ENCODE data around the gene SPINDOC. TPM values are rescaled to one million over a fixed set of nuclear protein-coding genes. Genes with fewer than 3 reads are reported as not detected.

SPINDOC gene
- total RNA-seq, 1 experiment from 2014 or later, result 106 TPM

- no peak for DNase-seq
- H3K36me3 ChIP-seq (replicated peaks; ENCODE audit: control insufficient read depth, insufficient read depth, low read length), result no peaks in the 10 kb centered on the region; the same call in 1 of the 2 replicates
- H3K27me3 ChIP-seq (ENCODE audit: control insufficient read depth, insufficient read depth, low read length), result no peaks in the 10 kb centered on the region
- no peak overlapping the region for H3K4me3 ChIP-seq (ENCODE audit: insufficient read depth, low read depth, low read length)
These were observed 21.4 kb downstream of the SPINDOC start for GRCh38 chr11:63834535-63835157.

GRCh38 chr11:63835158-63835545 lies 21.9 kb downstream of the SPINDOC start:
- H3K36me3 ChIP-seq (replicated peaks; ENCODE audit: control insufficient read depth, insufficient read depth, low read length), result no peaks in the 10 kb centered on the region
- no peak for DNase-seq
- no peak overlapping the region for H3K4me3 ChIP-seq (ENCODE audit: insufficient read depth, low read depth, low read length)
- no peaks in the 10 kb centered on the region for H3K27me3 ChIP-seq (ENCODE audit: control insufficient read depth, insufficient read depth, low read length)

DNA sequence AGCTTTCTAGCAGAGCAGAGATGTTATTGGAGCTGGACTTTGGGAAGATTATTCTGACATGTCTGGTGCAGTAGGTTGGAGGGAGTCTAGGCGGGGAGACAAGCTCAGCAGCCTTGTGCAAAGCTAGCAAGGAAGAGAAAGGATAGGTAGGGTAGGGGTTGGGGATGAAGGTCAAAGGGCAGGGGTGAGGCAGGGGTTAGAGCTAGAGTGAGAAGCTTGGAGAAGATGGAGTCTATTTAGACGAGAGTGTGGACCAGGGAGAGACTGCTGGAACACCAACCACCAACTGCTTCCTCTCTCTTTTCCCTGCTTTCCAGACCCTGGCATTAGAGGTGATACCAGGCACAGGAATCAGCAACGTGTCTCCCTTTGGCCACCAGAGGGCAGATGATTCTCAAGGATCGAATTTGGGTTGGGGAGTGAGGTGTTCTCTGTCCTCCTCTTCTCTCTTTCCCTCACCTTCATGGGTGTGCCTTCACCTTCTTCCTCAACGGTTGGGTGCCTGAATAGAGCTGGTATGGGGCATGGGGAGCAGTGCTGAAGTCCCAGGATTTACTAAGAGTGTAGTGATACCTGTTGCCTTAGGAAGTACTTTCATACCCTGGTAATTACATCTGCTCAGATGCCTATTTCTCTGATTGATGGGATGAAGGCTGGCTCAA lies 23.9 kb downstream of the SPINDOC start:
- Histone ChIP-seq H3K36me3 (replicated peaks; ENCODE audit: control insufficient read depth, insufficient read depth, low read length) (no peaks in the 10 kb centered on the region), H3K27me3 (ENCODE audit: control insufficient read depth, insufficient read depth, low read length) (no peaks in the 10 kb centered on the region), H3K4me3 (ENCODE audit: insufficient read depth, low read depth, low read length) (no peak overlapping the region)
- peak; percentile 85 for DNase-seq

DNA sequence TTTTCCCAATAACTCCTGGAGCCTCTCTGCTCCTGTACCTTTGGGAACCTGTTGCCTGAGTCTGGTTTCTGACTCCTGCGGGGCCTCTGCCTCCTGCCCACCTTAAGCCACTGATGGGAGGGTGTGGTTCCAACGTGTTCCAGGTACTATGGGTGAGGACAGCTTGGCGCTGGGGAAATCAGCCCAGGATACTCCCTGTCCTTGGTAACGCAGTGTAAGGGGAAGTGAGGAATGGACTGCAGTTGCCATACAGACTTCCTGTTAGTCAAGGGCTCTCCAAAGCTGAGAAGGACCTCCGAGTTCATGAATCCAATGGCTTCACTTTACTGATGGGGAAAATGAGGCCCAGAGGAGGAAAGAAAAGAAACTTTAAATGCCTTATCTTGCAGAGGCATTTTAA lies 24.5 kb downstream of the SPINDOC start:
- Histone ChIP-seq H3K4me3 (ENCODE audit: insufficient read depth, low read depth, low read length) (no peak overlapping the region), H3K27me3 (ENCODE audit: control insufficient read depth, insufficient read depth, low read length) (no peaks in the 10 kb centered on the region), H3K36me3 (replicated peaks; ENCODE audit: control insufficient read depth, insufficient read depth, low read length) (no peaks in the 10 kb centered on the region)
- DNase-seq, result no peak

DNA sequence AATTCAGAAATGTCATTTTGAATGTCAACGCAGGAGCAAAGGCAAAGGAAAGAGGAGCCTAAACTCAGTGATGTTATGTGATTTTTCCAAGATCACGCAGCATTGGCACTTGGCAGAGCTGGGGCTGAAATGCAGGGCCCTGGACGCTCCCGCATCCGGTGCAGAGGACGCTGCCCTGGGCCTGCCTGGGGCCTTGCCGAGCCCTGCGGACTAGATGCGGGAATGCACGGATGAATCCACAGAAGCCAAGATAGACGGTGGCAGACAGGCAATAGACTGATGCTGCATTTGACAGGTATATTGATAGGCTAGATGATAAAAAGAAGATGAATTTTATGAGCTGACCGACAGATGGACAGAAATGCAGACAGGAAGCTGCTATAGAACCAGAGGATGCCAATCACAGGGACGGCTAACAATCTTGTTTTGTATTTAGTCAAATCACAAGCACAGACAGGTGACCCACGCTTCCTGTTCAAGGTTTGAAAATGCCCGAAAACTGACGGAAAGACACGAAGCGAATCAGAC lies 25.0 kb downstream of the SPINDOC start:
- Histone ChIP-seq H3K36me3 (replicated peaks; ENCODE audit: control insufficient read depth, insufficient read depth, low read length) (no peaks in the 10 kb centered on the region), H3K4me3 (ENCODE audit: insufficient read depth, low read depth, low read length) (0 out of 2 replicates have a peak overlapping the region, but pooled peaks have one; percentile 1), H3K27me3 (ENCODE audit: control insufficient read depth, insufficient read depth, low read length) (no peaks in the 10 kb centered on the region)
- no peak for DNase-seq

DNA sequence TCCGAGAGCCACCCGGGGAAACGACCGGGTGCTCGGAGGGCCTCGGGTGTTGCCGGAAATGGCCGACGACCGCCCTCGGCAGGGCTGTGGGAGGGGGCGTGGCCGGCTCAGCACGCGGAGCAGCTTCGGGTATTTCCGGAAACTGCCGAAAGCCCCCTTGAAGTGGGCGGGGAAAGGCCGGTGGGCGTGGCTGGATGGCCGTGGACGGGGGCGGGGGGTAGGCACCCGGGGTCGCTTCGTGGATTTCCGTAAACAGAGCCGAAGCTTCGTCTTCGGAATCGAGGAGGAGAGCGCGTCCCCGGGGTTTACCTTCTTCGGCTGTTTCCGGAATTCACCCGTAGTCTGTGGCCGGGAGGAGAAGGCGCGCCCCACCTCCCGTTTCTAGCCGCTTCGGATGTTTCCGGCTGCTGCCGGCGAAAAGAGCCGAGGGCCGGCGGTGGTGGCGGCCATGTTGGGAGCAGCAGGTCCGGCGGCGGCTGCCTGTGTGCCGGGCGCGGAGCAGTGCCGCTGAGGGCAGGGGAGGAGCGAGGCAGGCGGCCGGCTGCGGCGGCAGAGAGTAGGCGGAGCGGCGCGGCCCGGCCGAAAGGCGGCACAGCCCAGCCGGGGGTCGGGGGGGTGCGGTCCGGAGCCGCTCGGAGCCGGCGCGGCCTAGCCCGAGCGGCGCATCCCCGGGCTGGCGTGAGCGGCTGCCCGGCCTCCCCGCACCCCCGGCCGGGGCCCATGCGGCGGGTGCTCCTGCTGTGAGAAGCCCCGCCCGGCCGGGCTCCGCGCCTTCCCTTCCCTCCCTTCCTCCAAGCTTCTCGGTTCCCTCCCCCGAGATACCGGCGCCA lies 25.6 kb downstream of the SPINDOC start, which contains the start of gene MARK2:
TSS of gene MARK2 (plus strand) at position 433 of the 830 bp plus-strand sequence. CDS start at position 830, 397 bp downstream.
- H3K36me3 ChIP-seq (replicated peaks; ENCODE audit: control insufficient read depth, insufficient read depth, low read length), result no peaks in the 10 kb centered on the region
- DNase-seq, result peak; percentile 99
- peak within 1 kb of the TSS; percentile 94 for H3K4me3 ChIP-seq (ENCODE audit: insufficient read depth, low read depth, low read length)
- H3K27me3 ChIP-seq (ENCODE audit: control insufficient read depth, insufficient read depth, low read length), result no peaks in the 10 kb centered on the region

GRCh38 chr11:63839508-63840355 lies 26.5 kb downstream of the SPINDOC start:
- DNase-seq, result no peak
- Histone ChIP-seq H3K27me3 (ENCODE audit: control insufficient read depth, insufficient read depth, low read length) (no peaks in the 10 kb centered on the region), H3K36me3 (replicated peaks; ENCODE audit: control insufficient read depth, insufficient read depth, low read length) (no peaks in the 10 kb centered on the region), H3K4me3 (ENCODE audit: insufficient read depth, low read depth, low read length) (peak overlapping the region; percentile 94)

DNA sequence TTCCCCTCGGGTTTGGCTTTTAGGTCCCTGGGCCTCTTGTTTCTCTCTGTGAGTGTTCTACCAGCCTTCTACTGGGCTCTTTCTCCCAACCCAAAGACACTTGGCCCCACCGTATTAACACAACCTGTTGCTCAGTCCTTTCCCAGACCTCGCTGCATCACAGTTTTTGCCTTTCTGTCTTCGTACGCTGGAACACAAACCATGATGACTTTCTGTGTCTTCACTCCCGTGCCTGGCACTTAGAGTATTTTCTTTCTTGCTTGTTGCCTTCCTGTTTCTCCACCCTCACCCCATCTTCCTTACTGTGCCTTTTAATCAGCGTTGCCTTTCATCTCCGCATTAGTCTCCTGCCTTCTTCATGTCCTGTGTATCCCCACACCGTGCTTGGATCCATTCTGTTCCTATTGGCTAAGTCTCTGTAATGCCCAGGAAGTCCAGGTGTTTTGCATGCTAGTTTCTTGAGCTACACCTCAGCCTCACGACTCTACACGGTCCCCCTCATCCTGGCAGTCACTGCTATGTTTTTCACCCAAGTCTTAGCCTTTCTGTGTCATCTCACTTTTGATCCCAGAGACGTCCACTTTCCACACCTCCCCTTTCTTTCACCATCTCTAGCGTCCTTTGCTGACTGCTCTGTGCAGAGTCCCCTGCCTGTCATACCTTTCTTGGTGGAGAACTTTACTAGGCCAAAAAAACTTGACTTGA lies 27.3 kb downstream of the SPINDOC start:
- no peaks in the 10 kb centered on the region for H3K36me3 ChIP-seq (replicated peaks; ENCODE audit: control insufficient read depth, insufficient read depth, low read length)
- no peaks in the 10 kb centered on the region for H3K27me3 ChIP-seq (ENCODE audit: control insufficient read depth, insufficient read depth, low read length)
- peak overlapping the region; percentile 94 for H3K4me3 ChIP-seq (ENCODE audit: insufficient read depth, low read depth, low read length)
- no peak for DNase-seq

GRCh38 chr11:63841554-63841953 lies 28.3 kb downstream of the SPINDOC start:
- H3K36me3 ChIP-seq (replicated peaks; ENCODE audit: control insufficient read depth, insufficient read depth, low read length), result no peaks in the 10 kb centered on the region
- H3K27me3 ChIP-seq (ENCODE audit: control insufficient read depth, insufficient read depth, low read length), result no peaks in the 10 kb centered on the region
- peak; percentile 60 for DNase-seq

GRCh38 chr11:63843041-63843440 lies 29.8 kb downstream of the SPINDOC start:
- H3K27me3 ChIP-seq (ENCODE audit: control insufficient read depth, insufficient read depth, low read length), result no peaks in the 10 kb centered on the region
- H3K36me3 ChIP-seq (replicated peaks; ENCODE audit: control insufficient read depth, insufficient read depth, low read length), result no peaks in the 10 kb centered on the region
- H3K4me3 ChIP-seq (ENCODE audit: insufficient read depth, low read depth, low read length), result no peak overlapping the region
- no peak for DNase-seq

More at GRCh38 chr11:63841554-63841953, 28.3 kb downstream of the SPINDOC start:
- no peak overlapping the region for H3K4me3 ChIP-seq (ENCODE audit: insufficient read depth, low read depth, low read length)

DNA sequence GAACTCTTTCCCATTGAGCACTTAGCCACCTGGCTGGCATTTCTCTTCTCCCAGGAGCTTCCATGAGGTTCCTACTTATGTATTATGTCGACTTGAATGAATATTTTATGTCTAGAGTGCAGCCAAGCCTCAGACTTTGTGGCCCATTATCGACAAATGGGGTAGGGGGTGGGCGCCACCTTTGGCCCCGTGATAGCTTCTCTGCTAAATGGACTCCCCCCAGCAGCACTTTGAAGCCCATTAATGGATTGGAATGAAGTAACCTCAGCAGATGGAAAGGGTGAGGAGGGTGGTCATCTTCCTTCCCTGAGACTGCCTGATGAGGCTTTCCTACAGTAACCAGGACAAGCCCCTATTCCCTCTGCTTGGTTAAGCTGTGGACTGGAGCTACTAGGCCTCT lies 31.6 kb downstream of the SPINDOC start:
- DNase-seq, result no peak
- H3K4me3 ChIP-seq (ENCODE audit: insufficient read depth, low read depth, low read length), result no peak overlapping the region

GRCh38 chr11:63845303-63845702 lies 32.0 kb downstream of the SPINDOC start:
- no peak overlapping the region for H3K4me3 ChIP-seq (ENCODE audit: insufficient read depth, low read depth, low read length)
- DNase-seq, result no peak
- no peaks in the 10 kb centered on the region for H3K36me3 ChIP-seq (replicated peaks; ENCODE audit: control insufficient read depth, insufficient read depth, low read length)
- H3K27me3 ChIP-seq (ENCODE audit: control insufficient read depth, insufficient read depth, low read length), result no peaks in the 10 kb centered on the region

More for the DNA sequence above, 31.6 kb downstream of the SPINDOC start:
- H3K36me3 ChIP-seq (replicated peaks; ENCODE audit: control insufficient read depth, insufficient read depth, low read length), result no peaks in the 10 kb centered on the region
- H3K27me3 ChIP-seq (ENCODE audit: control insufficient read depth, insufficient read depth, low read length), result no peaks in the 10 kb centered on the region

- Histone ChIP-seq H3K4me3 (ENCODE audit: insufficient read depth, low read depth, low read length) (no peak overlapping the region), H3K36me3 (replicated peaks; ENCODE audit: control insufficient read depth, insufficient read depth, low read length) (no peaks in the 10 kb centered on the region)
- DNase-seq, result no peak
These were observed 32.7 kb downstream of the SPINDOC start for GRCh38 chr11:63845911-63846310.

More at GRCh38 chr11:63845911-63846310, 32.7 kb downstream of the SPINDOC start:
- no peaks in the 10 kb centered on the region for H3K27me3 ChIP-seq (ENCODE audit: control insufficient read depth, insufficient read depth, low read length)
